Tibial nerve (tissue), 4 donors: ENCODE data around the gene KSR2.

Experiments used
- CTCF ChIP-seq, 5 experiments: fragments of 200-600 bp in 3 of 5; fragments of 450-650 bp in 2 of 5; sonication (generic) in 3 of 5; IDR thresholded peaks; one replicate each; pipeline ENCODE4 v1.5.1; 2016 to 2019; ENCODE audit warnings: antibody characterized with exemption in 5 of 5, mild to moderate bottlenecking in 3 of 5, moderate library complexity in 2 of 5
- EP300 ChIP-seq, 2 donors: sonication (generic); formaldehyde crosslinking; IDR thresholded peaks; one replicate each; pipeline ENCODE4 v1.6.1; 2017; ENCODE audit warnings: antibody characterized with exemption in 2 of 2, mild to moderate bottlenecking in 1 of 2
- POLR2A ChIP-seq, 2 donors: fragments of 450-650 bp; IDR thresholded peaks; one replicate each; pipeline ENCODE4 v1.6.1; 2017; ENCODE audit warnings: antibody characterized with exemption in 2 of 2, mild to moderate bottlenecking in 2 of 2, moderate library complexity in 2 of 2

GRCh38 chr12:117827660-117828059 is 141.1 kb downstream of the KSR2 start:
- TF ChIP-seq CTCF (IDR thresholded peaks at IDR 0.05) (no peak), EP300 (IDR thresholded peaks at IDR 0.05) (no peak), POLR2A (IDR thresholded peaks at IDR 0.05) (no peak)
